ENCODE measurements around the gene PLCD1. TPM values are rescaled to one million over a fixed set of nuclear protein-coding genes. Genes with fewer than 3 reads are reported as not detected.
A peak's percentile ranks its signal among the peaks of the same experiment; 100 is the strongest.

Gene PLCD1
- total RNA-seq, 1 experiment from 2014 or later, result 27.1 TPM

- no peak overlapping the region for H2AFZ ChIP-seq (ENCODE audit: low read length)
- H3T11ph ChIP-seq (ENCODE audit: low read length), result no peak overlapping the region
- no peak overlapping the region for H4K8ac ChIP-seq (replicated peaks; ENCODE audit: insufficient read length, low read depth, low read length)
- H3K56ac ChIP-seq (ENCODE audit: insufficient read length, low read depth, low read length), result no peak overlapping the region
- no peak overlapping the region for H3K4ac ChIP-seq (ENCODE audit: low read depth, low read length)
- no peak overlapping the region for H2BK5ac ChIP-seq (ENCODE audit: insufficient read length, low read length)
- peaks cover 2 to 4% (median 4%) of the 10 kb centered on the region in 3 experiments; a peak in 6 of 7 replicates for H3K36me3 Mint-ChIP-seq (ENCODE audit: insufficient read depth in 1 of 3, low read depth in 3 of 3)
- no peaks in the 10 kb centered on the region for H3K4me1 ChIP-seq (ENCODE audit: insufficient read depth, low read length)
- H3K9me3 Mint-ChIP-seq, result no peaks in the 10 kb centered on the region
- H3K23me2 ChIP-seq (ENCODE audit: insufficient read length, low read depth, low read length, poor library complexity, severe bottlenecking), result no peaks in the 10 kb centered on the region
- no peak for TF ChIP-seq CTCF (conservative IDR thresholded peaks at IDR 0.05)
- no peaks in the 10 kb centered on the region for H3K9me3 ChIP-seq (ENCODE audit: control insufficient read depth, low read depth, low read length)
- H3K27ac ChIP-seq (ENCODE audit: insufficient read length, low read depth, low read length), result no peak overlapping the region
- H2BK15ac ChIP-seq (ENCODE audit: low read depth, low read length), result no peak overlapping the region
- no peak overlapping the region for H2BK120ac ChIP-seq (ENCODE audit: low read depth, low read length, poor library complexity, severe bottlenecking)
- no peaks in the 10 kb centered on the region for H4K20me1 ChIP-seq (ENCODE audit: control insufficient read depth, insufficient read depth, insufficient read length)
- no peak overlapping the region for H3K14ac ChIP-seq (ENCODE audit: insufficient read depth, low read length)
- no peak overlapping the region for H4K91ac ChIP-seq (ENCODE audit: insufficient read length, low read depth, low read length)
- no peaks in the 10 kb centered on the region; the same call in 1 of the 2 replicates for H3K27me3 Mint-ChIP-seq (ENCODE audit: low read depth)
- no peaks in the 10 kb centered on the region for H3K27me3 ChIP-seq (ENCODE audit: insufficient read depth, low read length)
- no peak overlapping the region for H3K4me3 Mint-ChIP-seq
- H3K79me2 ChIP-seq (ENCODE audit: insufficient read depth, low read length), result no peaks in the 10 kb centered on the region
- H4K5ac ChIP-seq (ENCODE audit: insufficient read length, low read depth, low read length), result no peak overlapping the region
- H2BK20ac ChIP-seq (ENCODE audit: low read depth, low read length, poor library complexity, severe bottlenecking), result no peak overlapping the region
- DNase-seq, result no peak
- H3K18ac ChIP-seq (ENCODE audit: insufficient read length, low read depth, low read length), result no peak overlapping the region
- H3K4me1 Mint-ChIP-seq, result peaks cover 10 to 17% of the 10 kb centered on the region in 2 experiments
- no peak overlapping the region for H2BK12ac ChIP-seq (ENCODE audit: insufficient read length, low read depth, low read length)
- H3K23ac ChIP-seq (ENCODE audit: insufficient read length, low read depth, low read length), result no peak overlapping the region
- WGBS (ENCODE audit: extremely low coverage, insufficient read length, low lambda C conversion rate), result no CpG with 5 or more reads among the region's 9 CpGs
- H3K4me2 ChIP-seq (ENCODE audit: insufficient read depth, insufficient read length, low read length), result no peak overlapping the region
- peak overlapping the region in 1 of 3 experiments; percentile 38; a peak in 1 of 7 replicates for H3K27ac Mint-ChIP-seq
- H3K9ac ChIP-seq (ENCODE audit: extremely low read depth, insufficient read length, low read length), result no peak overlapping the region
- H2AK5ac ChIP-seq (ENCODE audit: insufficient read length, low read length), result no peak overlapping the region
- no peaks in the 10 kb centered on the region for H3K79me1 ChIP-seq (ENCODE audit: insufficient read depth, low read depth, low read length, poor library complexity, severe bottlenecking)
Measured at GRCh38 chr3:37968199-37968598, 61.2 kb downstream of the PLCD1 start.

All from H9 (cell line).